H1 (cell line): Measurements from ENCODE around the gene CST8. TPM values are rescaled to one million over a fixed set of nuclear protein-coding genes. Genes with fewer than 3 reads are reported as not detected.

ENCODE experiments used
- CTCF ChIA-PET: fragments of 300-600 bp; sonication (Branson Sonifier 250); formaldehyde crosslinking; loops from one replicate; lab custom pipeline; 2021; ENCODE audit not compliant: partially characterized antibody; lab: Charles Lee
- POLR2A ChIA-PET: fragments of 300-600 bp; sonication (Branson Sonifier 250); formaldehyde crosslinking; loops from one replicate; lab custom pipeline; 2021; ENCODE audit warnings: inconsistent platforms; ENCODE audit not compliant: partially characterized antibody; lab: Charles Lee
- DNase-seq, 2 experiments: peaks; one replicate each; pipeline versions ENCODE4 v3.0.0 to v3.0.0-alpha.2; 2010 to 2022; ENCODE audit warnings: low spot score in 2 of 2, low read depth in 1 of 2, mixed read lengths in 1 of 2
- FAIRE-seq: peaks from 2 replicates; lab custom pipeline; 2011; peaks lifted over from hg19 to GRCh38; lab: Jason Lieb, UNC
- H2AFZ ChIP-seq: 2 replicates; pipeline ENCODE4 v1.8.1; 2012; ENCODE audit warnings: low read length, inconsistent platforms
- H2AK5ac ChIP-seq: 2 replicates; pipeline ENCODE4 v1.6.1; 2013; ENCODE audit warnings: low read depth, low read length
- H2BK120ac ChIP-seq: replicated peaks from 2 replicates; pipeline ENCODE3; 2013; ENCODE audit warnings: low read depth, low read length, inconsistent platforms
- H2BK12ac ChIP-seq: 2 replicates; pipeline ENCODE4 v1.6.1; 2013; ENCODE audit warnings: low read depth, low read length
- H2BK15ac ChIP-seq: 2 replicates; pipeline ENCODE4 v1.6.1; 2013; ENCODE audit warnings: low read length
- H2BK20ac ChIP-seq: 2 replicates; pipeline ENCODE4 v1.6.1; 2013; ENCODE audit warnings: low read length
- H2BK5ac ChIP-seq: 2 replicates; pipeline ENCODE4 v1.6.1; 2013; ENCODE audit warnings: low read depth, low read length
- H3K14ac ChIP-seq: 2 replicates; pipeline ENCODE4 v1.6.1; 2013; ENCODE audit warnings: inconsistent platforms; ENCODE audit not compliant: insufficient read length
- H3K18ac ChIP-seq: 2 replicates; pipeline ENCODE4 v1.6.1; 2013; ENCODE audit warnings: low read length; ENCODE audit errors: extremely low read depth
- H3K23ac ChIP-seq: 2 replicates; pipeline ENCODE4 v1.6.1; 2013; ENCODE audit warnings: inconsistent platforms; ENCODE audit not compliant: insufficient read length
- H3K23me2 ChIP-seq: 2 replicates; pipeline ENCODE4 v1.6.1; 2013; ENCODE audit warnings: low read depth, low read length
- H3K27ac ChIP-seq: 2 replicates; pipeline ENCODE4 v1.6.1; 2011; ENCODE audit warnings: low read depth, low read length, inconsistent platforms
- H3K27me3 ChIP-seq, 4 experiments: replicated peaks in 1 of 4; 1 replicate in 1 of 4; 2 replicates in 3 of 4; pipeline versions ENCODE4 v1.6.1 to v1.8.1; 2011 to 2013; ENCODE audit warnings: low read length in 3 of 4, mild to moderate bottlenecking in 3 of 4, inconsistent platforms in 2 of 4, mixed read lengths in 2 of 4, moderate library complexity in 1 of 4; ENCODE audit not compliant: control insufficient read depth in 3 of 4, insufficient read depth in 3 of 4; ENCODE audit errors: extremely low read depth in 1 of 4
- H3K36me3 ChIP-seq, 4 experiments: 2 replicates each; pipeline versions ENCODE4 v1.6.1 to v1.8.1; 2011 to 2013; ENCODE audit warnings: mild to moderate bottlenecking in 4 of 4, low read length in 3 of 4, moderate library complexity in 2 of 4, control low read depth in 1 of 4, inconsistent platforms in 1 of 4; ENCODE audit not compliant: insufficient read depth in 4 of 4, control insufficient read depth in 2 of 4
- H3K4ac ChIP-seq: replicated peaks from 2 replicates; pipeline ENCODE3; 2013; ENCODE audit warnings: low read length, low read depth, mixed read lengths, inconsistent platforms; ENCODE audit not compliant: insufficient read length
- H3K4me1 ChIP-seq, 4 experiments: replicated peaks in 1 of 4; 1 replicate in 1 of 4; 2 replicates in 3 of 4; pipeline versions ENCODE4 v1.6.1 to v1.8.1; 2011 to 2013; ENCODE audit warnings: low read length in 3 of 4, inconsistent platforms in 2 of 4, mixed read lengths in 1 of 4; ENCODE audit not compliant: insufficient read depth in 4 of 4, control insufficient read depth in 3 of 4
- H3K4me2 ChIP-seq, 2 experiments: 2 replicates each; pipeline versions ENCODE4 v1.6.1 to v1.8.1; 2011 to 2013; ENCODE audit warnings: low read depth in 2 of 2, low read length in 2 of 2, control low read depth in 1 of 2, inconsistent platforms in 1 of 2, mild to moderate bottlenecking in 1 of 2; ENCODE audit not compliant: insufficient read depth in 1 of 2
- H3K4me3 ChIP-seq, 4 experiments: fragments of 200-600, 300-600 bp in 1 of 4; sonication (generic), shearing (Covaris generic), sonication (Bioruptor Twin) in 1 of 4; 2 replicates each; pipeline versions ENCODE4 v1.5.1 to v1.8.1; 2011 to 2016; ENCODE audit warnings: low read length in 4 of 4, low read depth in 3 of 4, control low read depth in 2 of 4, inconsistent platforms in 2 of 4, mild to moderate bottlenecking in 2 of 4, mixed read lengths in 1 of 4, moderate library complexity in 1 of 4; ENCODE audit not compliant: insufficient read depth in 2 of 4; ENCODE audit errors: extremely low read depth in 1 of 4
- H3K56ac ChIP-seq: replicated peaks from 2 replicates; pipeline ENCODE3; 2013; ENCODE audit warnings: low read depth, mild to moderate bottlenecking, mixed read lengths, low read length, inconsistent platforms; ENCODE audit not compliant: insufficient read length
- H3K79me1 ChIP-seq: 2 replicates; pipeline ENCODE4 v1.6.1; 2013; ENCODE audit warnings: low read depth, low read length, control low read depth
- H3K79me2 ChIP-seq, 2 experiments: 2 replicates each; pipeline versions ENCODE4 v1.6.1 to v1.8.1; 2012 to 2013; ENCODE audit warnings: low read length in 2 of 2, mild to moderate bottlenecking in 2 of 2, inconsistent platforms in 1 of 2; ENCODE audit not compliant: insufficient read depth in 2 of 2, control insufficient read depth in 1 of 2
- H3K9ac ChIP-seq, 4 experiments: replicated peaks in 1 of 4; 1 replicate in 1 of 4; 2 replicates in 3 of 4; pipeline versions ENCODE4 v1.6.1 to v1.8.1; 2011 to 2013; ENCODE audit warnings: low read depth in 3 of 4, low read length in 3 of 4, control low read depth in 2 of 4, mild to moderate bottlenecking in 2 of 4, moderate library complexity in 2 of 4, inconsistent platforms in 1 of 4; ENCODE audit errors: extremely low read depth in 1 of 4
- H3K9me3 ChIP-seq, 2 experiments: 2 replicates each; pipeline versions ENCODE4 v1.6.1 to v1.8.1; 2012 to 2013; ENCODE audit warnings: mild to moderate bottlenecking in 2 of 2, moderate library complexity in 2 of 2, control low read depth in 1 of 2, inconsistent platforms in 1 of 2, low read depth in 1 of 2, low read length in 1 of 2, mixed read lengths in 1 of 2; ENCODE audit not compliant: insufficient read depth in 2 of 2
- H4K20me1 ChIP-seq, 2 experiments: replicated peaks in 1 of 2; 2 replicates each; pipeline versions ENCODE3 to v1.8.1; 2011 to 2013; ENCODE audit warnings: inconsistent platforms in 2 of 2, low read length in 2 of 2, mild to moderate bottlenecking in 1 of 2; ENCODE audit not compliant: insufficient read depth in 2 of 2, control insufficient read depth in 1 of 2
- H4K5ac ChIP-seq: 2 replicates; pipeline ENCODE4 v1.6.1; 2013; ENCODE audit warnings: low read length, low read depth, mixed read lengths, inconsistent platforms; ENCODE audit not compliant: insufficient read length
- H4K8ac ChIP-seq: 2 replicates; pipeline ENCODE4 v1.8.0; 2013; ENCODE audit warnings: mild to moderate bottlenecking, moderate library complexity, low read length, inconsistent platforms; ENCODE audit not compliant: insufficient read depth; ENCODE audit errors: extremely low read depth
- H4K91ac ChIP-seq: replicated peaks from 2 replicates; pipeline ENCODE3; 2013; ENCODE audit warnings: low read length, mixed read lengths, inconsistent platforms; ENCODE audit not compliant: insufficient read length
- CHD1 ChIP-seq: IDR thresholded peaks from 2 replicates; pipeline ENCODE4 v1.6.1; 2012; ENCODE audit warnings: low read depth, low read length, improper control_type of control experiment
- CREB1 ChIP-seq: IDR thresholded peaks from 2 replicates; pipeline ENCODE4 v1.6.1; 2012; ENCODE audit warnings: inconsistent platforms
- EGR1 ChIP-seq: IDR thresholded peaks from 2 replicates; pipeline ENCODE4 v1.6.1; 2011; ENCODE audit warnings: low read depth, low read length, borderline replicate concordance
- EZH2 ChIP-seq: fragments of 200-600 bp; sonication (generic); IDR thresholded peaks from 2 replicates; pipeline ENCODE4 v1.7.1; 2012; ENCODE audit warnings: low read depth, mild to moderate bottlenecking, moderate library complexity, low read length, inconsistent platforms; ENCODE audit not compliant: severe bottlenecking
- HDAC2 ChIP-seq, 2 experiments: fragments of 300-600 bp in 1 of 2; sonication (generic) in 1 of 2; IDR thresholded peaks; 2 replicates each; pipeline ENCODE4 v1.6.1; 2011 to 2012; ENCODE audit warnings: low read depth in 2 of 2, low read length in 2 of 2, mild to moderate bottlenecking in 2 of 2, moderate library complexity in 2 of 2, borderline replicate concordance in 1 of 2, inconsistent platforms in 1 of 2
- POU5F1 ChIP-seq: IDR thresholded peaks from 2 replicates; pipeline ENCODE4 v1.6.1; 2011; ENCODE audit warnings: low read depth, mild to moderate bottlenecking, low read length, moderate library complexity
- TAF7 ChIP-seq: optimal IDR thresholded peaks from 2 replicates; pipeline ENCODE3; 2011; ENCODE audit warnings: low read depth, mild to moderate bottlenecking, inconsistent platforms, low read length, moderate library complexity, borderline replicate concordance
- TBP ChIP-seq: IDR thresholded peaks from 2 replicates; pipeline ENCODE4 v1.6.1; 2011; ENCODE audit warnings: low read depth, low read length, improper control_type of control experiment
- TCF12 ChIP-seq: IDR thresholded peaks from 2 replicates; pipeline ENCODE4 v1.6.1; 2011; ENCODE audit warnings: low read depth, mild to moderate bottlenecking, low read length
- WGBS, 2 experiments: shearing (Covaris generic) in 1 of 2; methylation state at CpG; one replicate each; pipeline versions ENCODE4 v1.1.6 to v1.1.7; 2013 to 2015; ENCODE audit warnings: low lambda C conversion rate in 2 of 2, mixed read lengths in 2 of 2, inconsistent platforms in 1 of 2, low coverage in 1 of 2, missing lambda C conversion rate in 1 of 2; ENCODE audit not compliant: insufficient replicate concordance in 2 of 2, insufficient coverage in 1 of 2, insufficient read length in 1 of 2; ENCODE audit errors: extremely low coverage in 1 of 2, missing lambda C conversion rate in 1 of 2; 5-methylcytosine and 5-hydroxymethylcytosine counted together
- polyA plus RNA-seq, 7 experiments: library from polyadenylated mRNA; depleted of rRNA in 3 of 7; stranded (reverse) in 5 of 7; unstranded in 2 of 7; fragments of >200 nt in 5 of 7; fragments of 200-250 nt in 2 of 7; gene quantifications; 1 replicate in 5 of 7; 2 replicates in 1 of 7; 4 replicates in 1 of 7; pipeline versions ENCODE4 v1.2.1 to v1.2.3, GENCODE V29; 2011 to 2013; ENCODE audit warnings: missing spikeins in 2 of 7, mixed read lengths in 2 of 7
- total RNA-seq: library from RNA; stranded (reverse); fragmentation: NEBNext Ultra II Directional; extraction: Animal tissue kit (Norgen Biotek cat#: 25700); gene quantifications from 2 replicates; pipeline ENCODE4 v1.2.1, GENCODE V29; 2021
- TF ChIP-seq, protein P1 (sequence below): IDR thresholded peaks from 2 replicates; pipeline ENCODE4 v1.6.1; 2012; ENCODE audit warnings: inconsistent platforms

Gene CST8
- total and polyA plus RNA-seq, 2 of the 8 experiments (the other 6 are each of a cell fraction or from before 2014, with no cell fraction given): not detected

DNA sequence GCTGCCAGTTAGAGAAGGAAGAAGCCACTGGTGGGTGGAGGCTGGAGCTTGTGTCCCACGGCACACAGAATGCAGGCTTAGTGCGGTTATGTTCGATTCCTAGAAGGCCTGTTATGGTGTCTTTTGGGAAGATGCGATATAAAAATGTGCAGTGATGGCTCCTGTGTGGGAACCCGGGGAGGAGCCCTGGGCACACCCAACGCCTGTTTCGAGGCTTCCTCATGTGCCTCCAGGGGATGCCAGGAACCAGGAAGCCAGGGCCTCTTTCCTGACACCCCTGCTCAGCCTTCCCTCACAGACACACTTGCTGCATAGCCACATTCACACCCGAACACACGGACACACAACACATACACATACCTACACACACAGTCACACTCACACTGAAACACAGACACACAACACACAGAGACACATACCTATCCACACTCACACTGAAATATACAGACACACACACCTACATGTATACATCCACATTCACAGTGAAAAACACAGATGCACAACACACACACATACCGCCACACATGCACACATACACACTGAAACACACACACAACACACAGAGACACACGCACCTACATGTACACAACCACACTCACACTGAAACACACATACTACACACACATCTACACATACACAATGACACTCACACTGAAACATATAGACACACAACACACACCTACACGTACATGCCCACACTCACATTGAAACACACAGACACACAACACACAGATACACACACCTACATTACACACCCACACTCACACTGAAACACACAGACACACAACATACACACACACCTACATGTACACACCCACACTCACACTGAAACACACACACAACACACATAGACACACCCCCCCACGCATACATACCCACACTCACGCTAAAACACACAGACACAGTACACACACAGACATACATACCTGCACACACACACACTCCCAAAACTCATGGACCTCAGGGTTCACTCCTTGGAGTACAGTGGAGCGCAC, 37.1 kb upstream of the CST8 start:
- Histone ChIP-seq H3K27me3 (peaks cover 0 to 7% (median 0%) of the 10 kb centered on the region in 4 experiments; a peak in 2 of 7 replicates), H2BK15ac (peak overlapping the region; percentile 90)
- WGBS, 2 experiments: 92% methylated on average over 15 of the region's 15 CpGs; no CpG with 5 or more reads in 1 of the 2 experiments

More for the DNA sequence above, 37.1 kb upstream of the CST8 start:
- H3K4me3 ChIP-seq: no peak overlapping the region
- DNase-seq: no peak
- H3K27ac ChIP-seq: no peak overlapping the region
- no peak overlapping the region for H2AFZ ChIP-seq
- H3K4ac ChIP-seq: peak overlapping the region; percentile 62
- H3K14ac ChIP-seq: no peak overlapping the region
- peak overlapping the region; percentile 81 for H3K56ac ChIP-seq
- peak overlapping the region in 1 of 4 experiments; percentile 40; a peak in 1 of 7 replicates for H3K9ac ChIP-seq
- 0 out of 4 replicates have a peak, but pooled peaks cover 0 to 5% of the 10 kb centered on the region in 2 experiments for H3K9me3 ChIP-seq
- H2BK5ac ChIP-seq: peak overlapping the region; percentile 79
- peak overlapping the region; percentile 100 for H2AK5ac ChIP-seq
- H3K4me2 ChIP-seq: no peak overlapping the region
- H2BK20ac ChIP-seq: peak overlapping the region; percentile 99
- peaks cover 0 to 3% (median 0%) of the 10 kb centered on the region in 4 experiments; a peak in 2 of 7 replicates for H3K4me1 ChIP-seq
- ChIA-PET POLR2A (no interaction called here), CTCF (interaction anchor here (0.5 to 18.9 kb wide), 5 partner anchors 8 to 152 kb away, joined by 3 to 328 read pairs (median 3); partner anchors contain the start of gene CST9)
- TF ChIP-seq, protein P1, sequence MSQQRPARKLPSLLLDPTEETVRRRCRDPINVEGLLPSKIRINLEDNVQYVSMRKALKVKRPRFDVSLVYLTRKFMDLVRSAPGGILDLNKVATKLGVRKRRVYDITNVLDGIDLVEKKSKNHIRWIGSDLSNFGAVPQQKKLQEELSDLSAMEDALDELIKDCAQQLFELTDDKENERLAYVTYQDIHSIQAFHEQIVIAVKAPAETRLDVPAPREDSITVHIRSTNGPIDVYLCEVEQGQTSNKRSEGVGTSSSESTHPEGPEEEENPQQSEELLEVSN: no peak
- TF ChIP-seq EGR1 (no peak), EZH2 (no peak), HDAC2 (IDR thresholded peaks at IDR 0.05; ENCODE audit: borderline replicate concordance in 1 of 2, low read depth in 2 of 2, low read length in 2 of 2) (no peak), TAF7 (no peak), CREB1 (no peak), POU5F1 (no peak), TCF12 (no peak), CHD1 (no peak), TBP (no peak)
- H3K79me1 ChIP-seq: no peaks in the 10 kb centered on the region
- peaks cover 0 to 5% of the 10 kb centered on the region in 2 experiments for H4K20me1 ChIP-seq
- H3K23me2 ChIP-seq: peaks cover 10% of the 10 kb centered on the region
- H3K23ac ChIP-seq: no peak overlapping the region
- H2BK120ac ChIP-seq: peak overlapping the region; percentile 7
- no peaks in the 10 kb centered on the region; a peak in 1 of 8 replicates for H3K36me3 ChIP-seq
- no peak overlapping the region for H4K5ac ChIP-seq
- peak; percentile 87 for FAIRE-seq
- H3K79me2 ChIP-seq: 0 out of 4 replicates have a peak, but pooled peaks cover 0 to 4% of the 10 kb centered on the region in 2 experiments
- H4K91ac ChIP-seq: peak overlapping the region; percentile 81
- peak overlapping the region; percentile 100; the same call in 1 of the 2 replicates for H2BK12ac ChIP-seq
- peak overlapping the region; percentile 80; the same call in 1 of the 2 replicates for H3K18ac ChIP-seq
- no peak overlapping the region; the same call in 1 of the 2 replicates for H4K8ac ChIP-seq
